Measurements from ENCODE around the gene TMCO5A. TPM values are rescaled to one million over a fixed set of nuclear protein-coding genes. Genes with fewer than 3 reads are reported as not detected.

Gene TMCO5A
- total RNA-seq, 1 donor from 2014 or later, result not detected

DNA sequence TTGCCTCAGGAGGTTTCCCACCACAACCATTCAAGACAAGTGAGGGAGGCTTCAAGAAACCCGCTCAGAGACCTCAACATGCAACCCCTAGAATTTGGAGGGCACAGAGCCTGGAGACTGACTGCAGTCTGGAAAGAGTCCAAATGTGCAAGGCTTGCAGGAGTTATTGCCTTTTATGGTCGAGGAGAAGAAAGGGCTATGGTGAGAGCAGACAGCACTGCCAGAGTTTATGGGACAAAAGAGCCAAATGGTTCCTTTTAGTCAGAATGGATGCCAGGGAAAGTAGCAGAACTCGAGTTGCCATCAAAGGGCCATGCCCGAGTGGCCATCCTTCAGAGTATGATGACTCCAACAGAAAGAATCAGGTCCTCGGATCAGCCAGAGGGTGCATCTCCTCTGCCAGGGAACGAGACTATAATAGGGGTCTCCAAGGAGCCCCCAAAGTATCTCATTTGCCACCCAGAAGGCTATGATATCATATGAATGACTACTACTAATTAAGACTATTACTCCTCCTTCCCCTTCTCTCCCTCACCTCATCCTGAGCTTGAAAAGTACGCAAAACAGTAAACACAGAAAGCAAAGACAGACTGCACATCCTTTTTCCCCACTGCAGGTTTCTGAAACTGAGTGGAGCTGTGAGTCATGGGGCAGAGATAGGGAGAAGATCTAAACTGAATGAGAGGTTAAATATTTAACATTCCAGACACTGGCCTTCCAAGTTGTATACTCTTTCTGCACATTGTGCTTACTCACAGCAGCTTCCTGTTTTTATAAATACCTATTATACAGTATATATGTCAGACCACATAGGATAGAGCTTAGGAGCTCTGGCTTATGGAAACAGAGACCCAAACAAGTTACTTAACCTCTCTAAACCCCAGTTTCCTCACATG lies 33.9 kb upstream of the TMCO5A start:
- DNase-seq (ENCODE audit: low read depth) (peak; percentile 75), FAIRE-seq (no peak)

DNA sequence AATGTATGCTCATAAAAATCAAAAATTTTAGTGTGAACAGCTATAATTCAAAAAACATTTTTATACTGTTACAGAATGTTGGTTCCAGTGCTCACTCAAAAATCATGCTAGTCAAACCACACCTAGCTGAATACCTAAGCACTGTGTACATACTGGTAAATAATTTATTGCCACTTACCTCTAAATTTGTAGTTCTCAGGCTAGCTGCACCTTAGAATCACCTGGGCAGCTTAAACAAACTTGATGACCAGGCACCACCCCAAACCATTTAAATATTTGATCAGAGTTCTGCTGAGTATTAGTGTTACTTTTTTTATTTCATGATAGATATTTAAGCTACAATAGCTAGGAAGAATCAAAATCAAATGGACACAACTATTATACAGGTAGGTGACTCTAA lies 32.3 kb upstream of the TMCO5A start:
- Histone ChIP-seq H3K27me3 (ENCODE audit: control insufficient read depth, insufficient read depth, low read length) (no peaks in the 10 kb centered on the region), H3K4me3 (ENCODE audit: low read depth, low read length) (no peak overlapping the region), H3K36me3 (ENCODE audit: control insufficient read depth, insufficient read depth, low read length) (no peaks in the 10 kb centered on the region)
- TF ChIP-seq, protein P1, sequence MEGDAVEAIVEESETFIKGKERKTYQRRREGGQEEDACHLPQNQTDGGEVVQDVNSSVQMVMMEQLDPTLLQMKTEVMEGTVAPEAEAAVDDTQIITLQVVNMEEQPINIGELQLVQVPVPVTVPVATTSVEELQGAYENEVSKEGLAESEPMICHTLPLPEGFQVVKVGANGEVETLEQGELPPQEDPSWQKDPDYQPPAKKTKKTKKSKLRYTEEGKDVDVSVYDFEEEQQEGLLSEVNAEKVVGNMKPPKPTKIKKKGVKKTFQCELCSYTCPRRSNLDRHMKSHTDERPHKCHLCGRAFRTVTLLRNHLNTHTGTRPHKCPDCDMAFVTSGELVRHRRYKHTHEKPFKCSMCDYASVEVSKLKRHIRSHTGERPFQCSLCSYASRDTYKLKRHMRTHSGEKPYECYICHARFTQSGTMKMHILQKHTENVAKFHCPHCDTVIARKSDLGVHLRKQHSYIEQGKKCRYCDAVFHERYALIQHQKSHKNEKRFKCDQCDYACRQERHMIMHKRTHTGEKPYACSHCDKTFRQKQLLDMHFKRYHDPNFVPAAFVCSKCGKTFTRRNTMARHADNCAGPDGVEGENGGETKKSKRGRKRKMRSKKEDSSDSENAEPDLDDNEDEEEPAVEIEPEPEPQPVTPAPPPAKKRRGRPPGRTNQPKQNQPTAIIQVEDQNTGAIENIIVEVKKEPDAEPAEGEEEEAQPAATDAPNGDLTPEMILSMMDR (IDR thresholded peaks at IDR 0.05; ENCODE audit: insufficient read depth, low read length, severe bottlenecking), result no peak
- no peak for DNase-seq (ENCODE audit: low read depth)
- FAIRE-seq, result no peak

More for the DNA sequence above, 33.9 kb upstream of the TMCO5A start:
- H3K36me3 ChIP-seq (ENCODE audit: control insufficient read depth, insufficient read depth, low read length), result no peaks in the 10 kb centered on the region
- H3K4me3 ChIP-seq (ENCODE audit: low read depth, low read length), result no peak overlapping the region
- no peaks in the 10 kb centered on the region for H3K27me3 ChIP-seq (ENCODE audit: control insufficient read depth, insufficient read depth, low read length)
- TF ChIP-seq, protein P1 (IDR thresholded peaks at IDR 0.05; ENCODE audit: insufficient read depth, low read length, severe bottlenecking), result no peak

DNA sequence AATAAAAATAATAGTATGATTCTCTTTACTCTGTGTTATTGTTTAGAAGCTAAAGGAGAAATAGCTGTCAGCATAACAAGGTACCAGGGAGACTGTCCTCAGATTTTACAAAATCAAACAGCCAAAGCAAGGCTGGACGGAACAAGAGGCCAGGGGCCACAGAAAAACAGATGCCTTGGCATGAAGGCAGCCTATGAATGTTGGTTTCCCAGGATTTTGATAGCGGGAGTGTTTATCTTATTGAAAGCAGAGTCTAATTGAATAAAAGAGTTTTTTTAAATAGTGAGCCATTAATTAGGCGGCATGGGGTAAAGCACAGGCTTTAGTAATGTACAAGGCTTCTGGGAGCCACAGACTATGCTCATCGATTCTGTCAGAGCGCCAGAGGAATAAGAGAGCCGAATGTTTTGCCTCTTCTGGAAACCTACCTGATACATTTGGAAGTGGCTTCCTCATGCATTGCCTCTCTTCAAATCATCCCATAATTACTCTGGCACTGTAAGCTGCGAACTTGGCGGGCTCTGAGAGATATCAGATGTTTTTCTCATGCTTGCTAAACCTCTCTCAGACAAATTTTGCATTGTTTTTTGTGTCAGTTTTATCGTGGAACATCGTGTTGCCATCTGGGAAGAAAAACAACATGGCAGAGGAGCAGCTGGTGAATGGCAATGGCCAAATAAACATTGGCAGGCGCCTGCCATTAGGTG lies 30.4 kb upstream of the TMCO5A start:
- DNase-seq (ENCODE audit: low read depth) (no peak), FAIRE-seq (no peak)
- H3K36me3 ChIP-seq (ENCODE audit: control insufficient read depth, insufficient read depth, low read length), result no peaks in the 10 kb centered on the region

DNA sequence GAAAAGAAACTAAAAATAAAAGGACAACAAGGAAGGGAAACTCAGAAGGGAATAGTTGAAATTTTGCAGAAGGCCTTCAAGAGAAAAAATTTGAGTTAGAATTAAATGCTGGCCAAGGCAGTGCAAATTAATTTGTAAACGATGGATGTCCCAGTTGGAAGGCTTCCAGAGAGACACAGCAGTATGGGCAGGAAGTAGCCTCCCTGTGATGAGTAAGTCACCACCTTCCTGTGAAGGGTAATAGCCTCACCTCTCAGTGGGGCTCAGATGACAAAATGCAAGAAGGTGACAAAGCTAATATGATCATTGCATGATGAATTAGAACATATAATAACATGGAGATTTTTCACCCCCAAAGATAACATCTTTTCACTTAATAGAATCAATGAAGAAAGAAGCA lies 27.3 kb upstream of the TMCO5A start:
- TF ChIP-seq, protein P1 (IDR thresholded peaks at IDR 0.05; ENCODE audit: insufficient read depth, low read length, severe bottlenecking), result no peak
- Histone ChIP-seq H3K4me3 (ENCODE audit: low read depth, low read length) (no peak overlapping the region), H3K36me3 (ENCODE audit: control insufficient read depth, insufficient read depth, low read length) (no peaks in the 10 kb centered on the region), H3K27me3 (ENCODE audit: control insufficient read depth, insufficient read depth, low read length) (no peaks in the 10 kb centered on the region)
- DNase-seq (ENCODE audit: low read depth), result peak; percentile 64
- no peak for FAIRE-seq

More for the DNA sequence above, 30.4 kb upstream of the TMCO5A start:
- TF ChIP-seq, protein P1 (IDR thresholded peaks at IDR 0.05; ENCODE audit: insufficient read depth, low read length, severe bottlenecking), result no peak
- no peaks in the 10 kb centered on the region for H3K27me3 ChIP-seq (ENCODE audit: control insufficient read depth, insufficient read depth, low read length)
- H3K4me3 ChIP-seq (ENCODE audit: low read depth, low read length), result no peak overlapping the region

DNA sequence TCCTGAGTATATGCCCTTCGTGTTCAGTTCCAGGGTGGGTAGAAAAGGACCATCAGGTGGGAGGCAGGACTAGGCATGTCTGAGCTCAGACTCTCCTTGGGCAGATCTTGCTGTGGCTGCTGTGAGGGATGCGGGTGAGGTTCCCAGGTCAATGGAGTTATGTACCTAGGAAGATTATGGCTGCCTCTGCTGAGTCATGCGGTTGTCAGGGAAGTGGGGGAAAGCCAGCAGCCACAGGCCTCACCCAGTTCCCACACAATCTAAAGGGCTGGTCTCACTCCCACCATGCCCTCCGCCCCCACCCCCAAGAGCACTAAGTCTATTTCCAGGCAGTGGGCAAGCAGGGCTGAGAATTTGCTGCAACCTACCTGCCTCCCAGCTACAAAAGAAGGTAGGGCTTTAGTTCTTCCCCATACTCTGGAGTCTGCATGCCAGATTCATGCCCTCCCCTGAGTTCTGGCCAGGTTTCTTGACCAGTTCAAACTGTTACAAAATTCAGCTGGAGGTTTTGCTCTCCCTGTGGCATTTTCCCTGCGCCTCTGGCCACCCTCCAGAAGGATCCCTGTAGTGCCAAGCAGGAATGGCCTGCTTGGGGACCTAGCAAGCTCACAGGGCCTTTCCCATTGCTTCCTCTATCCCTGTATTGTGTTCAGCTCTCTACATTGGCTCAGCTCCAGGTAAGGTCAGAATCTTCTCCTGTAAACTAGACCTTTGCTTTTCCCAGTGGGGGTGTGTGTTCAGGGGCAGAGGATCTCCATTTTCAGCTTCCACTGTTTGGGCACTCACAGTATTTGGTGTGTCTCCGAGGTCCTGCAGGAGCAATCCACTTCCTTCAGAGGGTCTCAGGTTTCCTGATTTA lies 12.7 kb upstream of the TMCO5A start:
- H3K4me3 ChIP-seq (ENCODE audit: low read depth, low read length), result no peak overlapping the region
- no peaks in the 10 kb centered on the region for H3K36me3 ChIP-seq (ENCODE audit: control insufficient read depth, insufficient read depth, low read length)
- TF ChIP-seq, protein P1 (IDR thresholded peaks at IDR 0.05; ENCODE audit: insufficient read depth, low read length, severe bottlenecking), result no peak
- peak; percentile 78 for DNase-seq (ENCODE audit: low read depth)
- no peaks in the 10 kb centered on the region for H3K27me3 ChIP-seq (ENCODE audit: control insufficient read depth, insufficient read depth, low read length)
- FAIRE-seq, result no peak

All from bronchial epithelial cell (primary cell).